ENCODE results near the gene SCP2.
"Not testable (repeated sequence)": the region's sequence is repeated elsewhere in the genome, so short reads cannot be mapped to it uniquely, and the experiment has no call there.

The SCP2 gene

DNA sequence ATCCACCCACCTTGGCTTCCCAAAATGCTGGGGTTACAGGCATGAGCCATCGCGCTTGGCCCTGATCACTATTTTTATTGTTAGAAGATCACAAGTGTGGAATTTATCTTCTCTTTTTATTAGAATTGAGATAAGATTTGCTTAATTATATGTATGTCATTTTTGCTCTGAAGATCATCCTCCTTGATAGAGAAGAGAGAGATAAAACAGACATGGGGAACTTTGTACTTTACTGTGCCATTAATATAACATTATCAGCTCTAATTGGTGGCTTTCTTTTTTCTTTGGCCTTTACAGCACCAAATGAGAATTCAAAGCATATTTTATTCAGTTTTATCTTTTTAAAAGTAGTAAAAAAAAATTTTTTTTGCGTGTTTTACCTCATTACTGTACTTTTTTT, 46.8 kb downstream of the SCP2 start:
- DNase-seq (ENCODE audit: low read depth) = no peak

- no peak for DNase-seq (ENCODE audit: low read depth)
Measured at GRCh38 chr1:52976183-52977035, 49.3 kb downstream of the SCP2 start.

- DNase-seq (ENCODE audit: low read depth) = no peak
Measured at GRCh38 chr1:52978045-52978444, 51.0 kb downstream of the SCP2 start.

GRCh38 chr1:52992733-52993132, 65.7 kb downstream of the SCP2 start:
- DNase-seq (ENCODE audit: low read depth) = not testable (repeated sequence)

- DNase-seq (ENCODE audit: low read depth) = no peak
Measured at GRCh38 chr1:52994656-52995055, 67.6 kb downstream of the SCP2 start.

- no peak for DNase-seq (ENCODE audit: low read depth)
Measured at GRCh38 chr1:52996653-52997052, 69.6 kb downstream of the SCP2 start.

DNA sequence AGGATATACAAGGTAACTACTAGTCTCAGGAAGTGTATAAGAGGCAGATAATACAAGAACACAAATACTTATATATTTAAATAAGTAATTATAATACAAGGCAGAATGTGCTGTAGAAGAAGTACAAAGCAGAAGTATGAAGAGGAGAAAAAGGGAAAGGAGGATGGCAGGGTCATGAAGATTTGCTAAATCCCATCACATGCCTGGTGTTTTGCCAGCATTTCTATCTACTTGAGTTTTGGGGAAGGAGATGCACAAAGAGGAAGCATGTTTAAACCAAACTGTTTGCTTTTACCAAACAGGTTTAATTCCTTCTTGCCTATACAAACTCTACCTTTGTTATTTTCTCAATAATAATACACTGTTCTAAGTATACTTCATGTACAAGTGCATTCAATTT, 74.1 kb downstream of the SCP2 start:
- DNase-seq (ENCODE audit: low read depth) = no peak

DNA sequence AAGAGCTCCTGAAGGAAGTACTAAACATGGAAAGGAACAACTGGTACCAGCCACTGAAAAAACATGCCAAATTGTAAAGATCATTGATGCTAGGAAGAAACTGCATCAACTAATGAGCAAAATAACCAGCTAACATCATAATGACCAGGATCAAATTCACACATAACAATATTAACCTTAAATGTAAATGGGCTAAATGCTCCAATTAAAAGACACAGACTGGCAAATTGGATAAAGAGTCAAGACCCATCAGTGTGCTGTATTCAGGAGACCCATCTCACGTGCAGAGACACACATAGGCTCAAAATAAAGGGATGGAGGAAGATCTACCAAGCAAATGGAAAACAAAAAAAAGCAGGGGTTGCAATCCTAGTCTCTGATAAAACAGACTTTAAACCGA, 79.5 kb downstream of the SCP2 start:
- DNase-seq (ENCODE audit: low read depth) = not testable (repeated sequence)

DNA sequence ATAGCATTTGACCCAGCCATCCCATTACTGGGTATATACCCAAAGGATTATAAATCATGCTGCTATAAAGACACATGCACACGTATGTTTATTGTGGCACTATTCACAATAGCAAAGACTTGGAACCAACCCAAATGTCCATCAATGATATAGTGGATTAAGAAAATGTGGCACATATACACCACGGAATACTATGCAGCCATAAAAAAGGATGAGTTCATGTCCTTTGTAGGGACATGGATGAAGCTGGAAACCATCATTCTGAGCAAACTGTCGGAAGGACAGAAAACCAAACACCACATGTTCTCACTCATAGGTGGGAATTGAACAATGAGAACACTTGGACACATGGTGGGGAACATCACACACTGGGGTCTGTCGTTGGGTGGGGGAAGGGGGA, 83.2 kb downstream of the SCP2 start:
- not testable (repeated sequence) for DNase-seq (ENCODE audit: low read depth)

DNA sequence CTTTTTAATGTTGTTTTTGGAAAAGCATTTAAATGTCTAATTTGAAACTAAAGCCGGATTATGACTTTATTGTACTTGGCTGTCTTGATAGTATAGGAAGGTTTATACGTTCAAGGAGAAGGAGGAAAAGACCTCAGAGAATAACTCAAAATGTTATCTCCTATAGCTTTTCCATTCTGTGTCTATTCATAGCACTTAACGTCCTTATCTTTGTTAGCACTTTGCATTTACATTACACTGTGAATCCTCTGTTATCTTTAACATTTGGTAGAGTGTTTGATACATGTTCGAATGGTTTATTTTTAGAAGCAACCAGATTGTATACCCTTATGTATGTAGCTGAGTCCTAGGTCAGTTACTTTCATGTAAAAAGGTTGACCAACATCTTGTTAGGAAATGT, 84.1 kb downstream of the SCP2 start:
- DNase-seq (ENCODE audit: low read depth) = no peak

DNA sequence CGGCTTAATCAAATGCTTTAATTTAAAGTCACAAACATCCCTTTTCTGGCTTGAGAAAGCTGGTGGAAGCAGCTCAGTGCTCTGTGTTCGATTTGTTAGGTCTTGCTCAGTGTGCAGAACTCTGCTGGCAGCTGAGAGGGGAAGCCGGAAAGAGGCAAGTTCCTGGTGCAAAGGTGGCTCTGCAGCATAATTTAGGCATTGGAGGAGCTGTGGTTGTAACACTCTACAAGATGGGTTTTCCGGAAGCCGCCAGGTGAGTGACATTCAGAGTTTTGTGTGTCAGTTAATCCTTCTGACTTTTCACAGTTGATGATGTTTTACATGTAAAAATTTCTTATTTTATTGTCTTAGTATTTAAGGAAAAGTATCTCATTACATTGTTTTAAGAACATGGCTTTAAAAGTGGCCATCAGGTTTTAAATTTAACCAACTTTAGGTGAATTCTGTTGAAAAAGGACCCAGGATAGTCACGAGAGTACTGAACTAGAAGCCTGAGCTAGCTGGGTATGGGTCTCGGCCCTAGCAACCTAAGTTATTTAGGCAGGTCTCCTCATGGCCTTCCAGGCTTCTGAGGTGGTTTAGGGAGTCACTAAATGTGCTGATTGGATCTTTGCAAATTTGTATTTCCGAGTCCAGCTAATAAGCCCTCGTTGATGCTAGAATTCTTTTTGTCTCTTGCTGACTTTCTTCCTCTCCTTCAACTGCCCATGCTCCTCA, 87.9 kb downstream of the SCP2 start:
- peak; percentile 84 for DNase-seq (ENCODE audit: low read depth)

DNA sequence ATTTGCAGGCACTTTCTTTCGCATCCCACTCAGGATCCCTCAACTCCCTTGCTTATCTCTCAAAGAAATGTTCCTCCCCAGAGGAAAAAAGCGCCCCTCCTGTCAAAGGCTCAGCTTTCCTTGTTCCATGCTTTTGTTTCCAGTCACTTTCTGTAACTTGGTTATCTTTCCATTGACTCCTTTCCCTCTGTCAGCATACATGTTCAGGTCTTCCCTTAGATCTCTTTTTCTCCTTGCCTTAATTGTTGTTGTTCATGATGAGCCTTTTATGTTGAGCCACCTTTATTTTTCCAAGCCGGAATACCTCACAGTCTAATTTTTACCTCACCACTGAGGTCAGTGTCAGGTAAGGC, 88.4 kb downstream of the SCP2 start:
- DNase-seq (ENCODE audit: low read depth) = no peak

DNA sequence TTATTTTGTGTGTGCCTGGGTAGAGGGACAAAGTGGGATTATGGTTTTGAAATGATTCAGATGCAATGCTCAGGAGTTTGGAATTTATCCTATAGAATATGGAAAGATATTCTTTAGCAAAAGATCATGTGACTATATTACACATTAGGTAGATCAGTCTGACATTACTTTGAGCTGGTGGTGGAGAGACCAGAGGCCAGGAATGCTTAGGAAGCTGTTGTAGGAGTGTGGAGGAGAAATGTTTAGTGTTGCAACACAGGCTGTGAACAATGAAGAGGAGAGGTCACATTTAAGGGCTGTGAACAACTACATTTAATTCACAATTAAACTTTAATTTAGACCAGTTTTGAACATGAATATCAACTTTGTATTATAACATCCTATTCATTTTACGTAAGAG, 89.6 kb downstream of the SCP2 start:
- DNase-seq (ENCODE audit: low read depth) = no peak

DNA sequence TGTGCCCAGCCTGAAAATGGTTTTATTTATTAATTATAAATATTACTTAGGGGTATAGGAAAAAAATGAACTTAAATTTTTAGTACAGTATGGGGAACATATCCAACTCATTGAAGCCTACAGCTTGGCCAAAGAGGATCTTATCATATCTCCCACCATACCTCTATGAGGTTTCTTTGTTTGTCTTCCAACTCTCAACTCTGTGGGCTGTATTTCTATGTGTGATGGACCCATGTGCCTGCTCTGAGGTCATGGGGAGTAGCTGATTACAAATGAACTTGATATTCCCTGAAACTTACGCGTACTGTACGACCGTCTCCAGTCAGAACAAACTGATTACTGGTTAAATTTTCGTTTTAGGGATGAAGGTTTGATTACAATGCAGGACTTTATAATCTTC, 93.5 kb downstream of the SCP2 start:
- DNase-seq (ENCODE audit: low read depth) = no peak

- no peak for DNase-seq (ENCODE audit: low read depth)
Measured at GRCh38 chr1:53022179-53022578, 95.1 kb downstream of the SCP2 start.

DNA sequence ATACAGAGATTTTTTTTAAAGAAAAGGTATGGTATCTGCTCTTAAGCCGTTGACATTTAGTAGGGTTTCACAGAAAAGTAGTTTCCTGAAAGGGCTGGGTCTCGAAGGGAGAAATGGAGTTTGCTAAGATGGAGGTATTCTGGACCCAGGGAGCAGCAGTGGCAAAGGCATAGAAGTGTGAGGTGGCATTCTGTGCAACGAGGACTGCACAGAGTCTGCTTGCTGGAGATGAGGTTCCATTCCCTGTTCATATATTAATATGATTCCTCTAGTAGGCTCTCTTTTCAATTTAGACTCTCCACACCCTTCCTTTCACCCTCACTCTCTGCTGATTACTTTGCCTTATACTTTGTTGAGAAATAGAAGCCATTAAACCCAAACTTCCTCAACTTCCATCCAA, 96.5 kb downstream of the SCP2 start:
- no peak for DNase-seq (ENCODE audit: low read depth)

DNA sequence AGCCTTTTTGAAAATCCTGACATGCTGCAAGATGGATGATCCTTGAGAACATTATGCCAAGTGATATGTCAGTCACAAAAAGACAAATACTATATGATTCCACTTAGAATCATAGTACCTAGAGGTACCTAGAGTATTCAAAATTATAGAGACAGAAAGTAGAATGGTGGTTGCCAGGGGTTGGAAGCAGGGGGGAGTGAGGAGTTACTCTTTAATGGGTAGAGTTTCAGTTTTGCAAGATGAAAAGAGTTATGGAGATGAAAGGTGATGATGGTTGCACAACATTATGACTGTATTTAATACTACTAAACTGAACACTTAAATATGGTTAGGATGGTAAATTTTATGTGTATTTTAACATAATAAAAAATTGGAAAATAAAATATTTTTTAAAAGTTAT, 97.0 kb downstream of the SCP2 start:
- no peak for DNase-seq (ENCODE audit: low read depth)

- DNase-seq (ENCODE audit: low read depth) = peak; percentile 87
Measured at GRCh38 chr1:53025034-53025768, 98.1 kb downstream of the SCP2 start.

- no peak for DNase-seq (ENCODE audit: low read depth)
Measured at GRCh38 chr1:53025769-53026112, 98.7 kb downstream of the SCP2 start.

GRCh38 chr1:53026254-53026653, 99.2 kb downstream of the SCP2 start:
- DNase-seq (ENCODE audit: low read depth) = no peak

DNA sequence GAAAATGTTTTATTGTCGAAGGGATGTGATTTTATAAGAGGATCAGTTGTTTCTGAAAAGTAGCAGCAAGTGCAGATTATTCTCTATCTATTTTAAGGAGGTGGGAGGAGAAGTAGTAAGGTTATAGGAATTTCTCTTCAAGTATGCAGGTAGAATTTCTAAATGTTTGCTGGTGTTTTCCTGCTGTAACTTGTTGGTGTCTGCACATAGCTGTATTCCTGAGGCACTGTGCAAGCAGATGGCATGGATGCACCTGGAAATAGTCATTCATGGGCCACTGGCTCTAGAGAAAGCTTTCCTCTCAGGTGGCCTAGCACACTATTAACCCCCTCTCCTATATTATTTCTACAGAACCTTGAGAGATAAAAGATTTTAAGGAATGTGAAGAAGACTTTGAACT, 104.7 kb downstream of the SCP2 start:
- DNase-seq (ENCODE audit: low read depth) = no peak

DNA sequence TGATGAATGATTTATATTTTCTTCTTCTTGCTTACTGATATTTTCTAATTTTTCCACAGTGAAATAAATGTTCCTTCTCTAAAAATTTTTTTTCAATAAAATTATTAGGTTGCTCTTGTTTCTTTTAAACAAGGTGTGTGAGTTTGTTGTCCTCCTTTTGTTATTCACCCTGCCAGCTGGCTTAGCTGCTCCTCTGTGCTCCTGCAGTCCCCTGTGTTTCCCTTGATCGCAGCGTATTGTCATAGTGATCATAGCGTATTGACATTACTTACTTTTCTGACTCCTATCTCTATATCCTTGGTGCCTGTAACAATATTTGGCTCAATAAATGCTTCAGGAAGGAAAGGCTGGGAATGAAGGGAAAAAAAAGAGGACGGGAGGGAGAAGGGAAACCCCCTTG, 110.1 kb downstream of the SCP2 start:
- DNase-seq (ENCODE audit: low read depth) = no peak

GRCh38 chr1:53038566-53038965, 111.5 kb downstream of the SCP2 start:
- no peak for DNase-seq (ENCODE audit: low read depth)

Measured in stromal cell of bone marrow (primary cell).